ENCODE data around the gene FLNC.
A peak's percentile ranks its signal among the peaks of the same experiment; 100 is the strongest.

Gene FLNC

GRCh38 chr7:128805225-128805624 is 25.0 kb upstream of the FLNC start:
- no peak for DNase-seq

- no peak for DNase-seq
These were observed 23.0 kb upstream of the FLNC start for GRCh38 chr7:128807191-128807590.

- DNase-seq, result no peak
These were observed 20.8 kb upstream of the FLNC start for GRCh38 chr7:128809363-128809762.

DNA sequence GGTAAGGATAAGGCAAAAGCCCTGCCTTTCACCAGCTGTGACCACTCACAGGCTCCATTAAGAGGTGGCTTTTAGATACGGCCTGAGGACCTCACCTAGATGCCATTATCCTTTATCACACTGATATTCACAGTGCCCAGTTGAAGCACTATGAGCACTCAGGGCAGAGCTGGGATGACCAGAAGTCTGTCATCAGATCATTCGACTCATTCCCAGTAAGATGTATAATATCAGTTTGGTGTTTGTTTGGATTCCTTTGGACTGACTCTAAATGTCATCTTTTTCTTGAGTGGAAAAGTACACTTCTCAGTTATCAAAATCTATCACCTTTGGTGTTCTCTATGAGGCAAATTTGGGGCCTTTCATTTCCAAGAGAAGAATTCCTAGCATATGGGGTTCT is 19.7 kb upstream of the FLNC start:
- DNase-seq, result no peak

DNA sequence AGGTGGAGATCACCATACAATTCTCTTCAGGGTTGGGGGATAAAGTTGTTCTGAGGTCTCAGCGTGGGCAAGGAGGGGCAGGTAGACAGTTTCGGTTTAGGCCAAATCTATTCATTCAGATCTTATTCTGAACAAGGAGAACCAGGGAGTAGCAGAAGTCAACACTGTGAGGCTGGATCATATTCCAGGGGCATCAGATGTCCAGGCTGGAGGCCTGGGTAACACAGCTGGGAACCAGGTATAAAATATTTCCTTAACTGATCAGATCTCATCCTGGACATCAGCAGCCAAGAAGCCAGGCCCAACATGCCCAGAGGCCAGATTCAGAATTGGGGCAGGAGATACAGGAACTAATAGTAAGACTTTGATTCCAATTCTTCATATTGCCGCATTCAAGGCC is 19.2 kb upstream of the FLNC start:
- no peak for DNase-seq

DNA sequence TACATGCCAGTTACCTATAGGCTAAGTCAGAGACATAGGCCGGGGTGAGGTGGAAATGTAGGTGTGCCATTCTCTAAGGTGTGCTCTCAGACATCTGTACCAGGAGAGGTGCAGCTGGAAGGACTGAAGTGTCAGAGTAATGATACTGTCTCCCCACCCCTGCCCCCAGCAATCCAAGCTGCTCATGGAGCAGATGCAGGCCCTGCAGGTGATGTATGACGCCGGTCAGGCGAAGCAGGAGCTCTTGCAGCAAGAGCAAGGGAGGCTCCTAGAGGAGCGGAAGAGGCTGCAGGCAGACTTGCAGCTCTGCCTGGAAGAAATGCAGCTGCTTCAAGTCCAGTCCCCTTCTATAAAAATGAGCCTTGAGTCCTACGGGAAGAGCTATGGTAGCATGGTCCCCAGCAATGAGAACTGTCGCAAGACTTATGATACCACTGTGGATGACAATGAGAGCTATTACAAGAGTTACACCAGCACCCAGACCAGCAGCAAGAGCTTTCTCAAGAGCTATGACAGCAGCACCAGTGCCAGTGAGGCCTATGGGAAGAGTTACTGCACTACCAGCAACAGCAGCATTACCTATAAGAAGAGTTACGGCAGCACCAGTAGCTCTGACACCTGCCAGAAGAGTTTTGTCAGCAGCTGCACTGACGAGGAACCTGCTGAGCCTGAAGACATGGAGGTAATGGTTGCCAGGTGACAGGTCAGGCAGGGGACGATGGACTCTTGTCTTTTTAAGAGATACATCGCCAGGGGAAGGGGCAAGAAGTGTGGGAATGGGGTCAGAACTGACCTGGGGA is 18.4 kb upstream of the FLNC start:
- no peak for DNase-seq

DNA sequence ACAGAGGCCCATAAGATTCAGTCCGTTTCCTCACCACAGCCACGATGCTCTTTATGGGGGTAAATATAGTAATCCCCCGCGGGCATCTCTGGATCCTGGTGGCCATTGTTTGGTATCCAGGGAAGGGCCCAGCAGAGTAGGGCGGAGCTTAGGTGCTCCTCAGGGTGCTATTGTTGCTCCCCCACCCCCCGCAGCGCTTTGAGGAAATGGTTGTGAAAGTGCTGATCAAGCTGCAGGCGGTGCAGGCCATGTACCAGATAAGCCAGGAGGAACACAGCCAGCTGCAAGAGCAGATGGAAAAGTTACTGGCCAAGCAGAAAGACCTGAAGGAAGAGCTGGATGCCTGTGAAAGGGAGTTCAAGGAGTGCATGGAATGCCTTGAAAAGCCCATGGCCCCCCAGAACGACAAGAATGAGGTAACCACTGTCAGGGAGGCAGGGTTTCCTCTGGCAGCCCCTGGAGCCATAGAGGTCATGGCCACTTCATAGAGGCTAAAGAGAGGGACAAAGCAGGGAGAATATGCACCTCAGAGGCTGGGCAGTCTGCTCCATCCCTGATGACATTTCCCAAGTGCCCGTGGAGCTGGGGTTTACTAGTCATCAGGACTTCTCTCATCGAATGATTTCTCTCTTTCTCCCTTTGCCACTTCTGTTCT is 17.6 kb upstream of the FLNC start:
- DNase-seq, result peak; percentile 39

GRCh38 chr7:128814499-128814898 is 15.7 kb upstream of the FLNC start:
- no peak for DNase-seq

GRCh38 chr7:128815289-128815942 is 14.8 kb upstream of the FLNC start:
- peak; percentile 55 for DNase-seq

- DNase-seq, result no peak
These were observed 11.5 kb upstream of the FLNC start for GRCh38 chr7:128818694-128819093.

DNA sequence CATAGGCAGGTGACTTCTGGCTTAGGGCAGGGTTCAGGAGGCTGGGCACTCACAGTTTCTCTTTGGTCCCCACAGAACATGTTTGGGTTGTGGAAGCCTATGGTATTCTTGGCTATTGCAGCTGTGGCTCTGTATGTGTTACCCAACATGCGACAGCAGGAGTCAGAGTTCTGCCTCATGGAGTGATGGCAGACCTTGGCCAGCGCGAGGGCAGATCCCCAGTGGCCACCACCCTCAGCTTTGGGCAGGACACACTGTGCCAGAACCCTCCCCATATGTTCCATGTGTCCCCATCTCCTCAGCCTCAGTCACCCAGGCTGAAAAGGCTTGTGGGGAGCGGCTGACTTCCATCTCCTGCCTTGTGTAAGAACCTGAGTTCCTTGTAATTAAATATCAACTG is 8.5 kb upstream of the FLNC start:
- DNase-seq, result no peak

- no peak for DNase-seq
These were observed 3.7 kb upstream of the FLNC start for GRCh38 chr7:128826512-128826911.

DNA sequence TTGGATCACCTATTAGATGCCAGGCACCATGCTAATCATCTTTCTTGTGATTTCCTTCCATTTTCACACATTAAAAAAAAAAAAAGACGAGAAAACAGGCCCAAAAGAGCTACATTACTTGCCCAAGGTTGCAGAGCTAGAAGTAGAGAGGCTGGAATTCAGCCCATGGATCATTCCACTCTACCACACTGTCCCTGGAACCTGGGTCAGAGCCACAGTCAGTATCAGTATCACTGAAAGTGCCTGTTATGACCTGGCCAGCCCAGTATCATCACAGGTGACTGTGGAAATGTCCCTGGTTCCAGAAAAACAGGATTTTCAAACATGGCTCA is 3.3 kb upstream of the FLNC start:
- DNase-seq, result no peak

- DNase-seq, result no peak
These were observed 2.8 kb upstream of the FLNC start for GRCh38 chr7:128827248-128827958.

DNA sequence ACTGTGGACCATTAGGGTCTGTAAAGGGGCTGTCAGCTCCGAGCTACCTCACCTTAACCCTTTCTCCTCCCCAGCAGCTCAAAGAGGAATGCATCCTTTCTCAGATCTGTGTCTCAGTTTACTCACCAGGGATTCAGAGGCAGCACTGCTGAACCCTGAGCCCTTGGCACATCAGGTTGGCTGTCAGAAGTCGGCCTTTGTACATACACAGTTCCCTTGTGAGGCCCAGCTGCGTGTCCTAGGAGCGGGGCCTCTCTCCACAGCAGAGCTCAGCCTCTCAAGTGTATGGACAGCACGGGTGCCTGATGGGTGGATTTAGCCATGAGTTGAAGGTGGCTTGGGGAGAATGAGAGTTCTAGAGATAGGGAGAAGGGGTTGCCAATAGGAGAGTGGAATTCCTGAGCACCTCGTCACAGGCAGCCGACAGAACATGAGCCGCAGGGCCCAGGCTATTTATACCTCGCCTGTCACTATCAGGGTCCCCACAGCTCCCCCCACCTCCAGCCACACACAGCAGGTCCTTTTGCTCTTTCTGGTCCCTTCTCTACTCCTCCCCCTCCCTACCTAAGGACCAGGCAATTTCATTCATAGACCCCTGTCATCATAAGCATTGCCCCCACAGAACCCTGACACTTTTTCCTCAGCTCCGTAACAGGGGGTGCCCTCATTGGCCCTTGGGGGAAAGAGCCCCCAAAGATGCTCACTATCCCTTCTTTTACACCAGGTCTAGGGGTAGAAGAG is 2.1 kb upstream of the FLNC start:
- DNase-seq, result no peak

GRCh38 chr7:128829391-128830166 is 627 bp upstream of the FLNC start:
- no peak for DNase-seq

GRCh38 chr7:128831178-128831993 is 1.2 kb downstream of the FLNC start:
- DNase-seq, result no peak

- no peak for DNase-seq
These were observed 2.0 kb downstream of the FLNC start for GRCh38 chr7:128831994-128832879.

GRCh38 chr7:128832880-128833147 is 2.6 kb downstream of the FLNC start:
- no peak for DNase-seq
